ENCODE data around the gene SAMD4A. TPM values are rescaled to one million over a fixed set of nuclear protein-coding genes. Genes with fewer than 3 reads are reported as not detected.

Gene SAMD4A
- total RNA-seq, 4 donors from 2014 or later: 15.3 to 40.2 (median 22.3) TPM

GRCh38 chr14:54727929-54728328 is 161.0 kb downstream of the SAMD4A start:
- WGBS, 2 donors (ENCODE audit: low coverage in 1 of 2): 46 to 90% methylated on average over 5 to 7 of the region's 7 CpGs
- no peaks in the 10 kb centered on the region for H3K9me3 ChIP-seq
- in situ Hi-C loops (cut with MboI; ENCODE audit: low pct_ligation_motif_present in 1 of 4, low pct_unique_long_range_greater_than_20kb in 1 of 4, low sequenced_read_pairs in 3 of 4): no loop called here
- DNase-seq: no peak
- H3K4me1 ChIP-seq: peaks cover 0 to 17% (median 6%) of the 10 kb centered on the region in 4 donors
- no peak overlapping the region for H3K4me3 ChIP-seq
- peak; percentile 63 for TF ChIP-seq EP300 (IDR thresholded peaks at IDR 0.05; ENCODE audit: low read depth)
- no peak for TF ChIP-seq POLR2A (IDR thresholded peaks at IDR 0.05)
- no peak for TF ChIP-seq CTCF (IDR thresholded peaks at IDR 0.05)
- peak; percentile 41 to 59 (median 59) for TF ChIP-seq POLR2AphosphoS5 (IDR thresholded peaks at IDR 0.05)
- H3K27me3 ChIP-seq: no peaks in the 10 kb centered on the region
- peak overlapping the region; percentile 0 to 74 (median 48) for H3K27ac ChIP-seq
- no peaks in the 10 kb centered on the region for H3K36me3 ChIP-seq
- intact Hi-C loops (cut with DNase I; ENCODE audit: low total_unique reads): loop anchor here (5.0 kb wide), 1 partner anchor 44 kb away; no protein-coding TSS in a partner anchor

GRCh38 chr14:54728700-54729527 is 162.0 kb downstream of the SAMD4A start:
- TF ChIP-seq POLR2AphosphoS5 (IDR thresholded peaks at IDR 0.05): no peak
- no peak for TF ChIP-seq CTCF (IDR thresholded peaks at IDR 0.05)
- TF ChIP-seq POLR2A (IDR thresholded peaks at IDR 0.05): no peak
- TF ChIP-seq EP300 (IDR thresholded peaks at IDR 0.05; ENCODE audit: low read depth): no peak
- 90 to 94% methylated on average over 8 to 9 of the region's 9 CpGs for WGBS, 2 donors (ENCODE audit: low coverage in 1 of 2)
- no peak for DNase-seq
- peak overlapping the region; percentile 1 to 74 (median 64) for H3K27ac ChIP-seq
- peaks cover 0 to 17% (median 6%) of the 10 kb centered on the region in 4 donors for H3K4me1 ChIP-seq
- no peaks in the 10 kb centered on the region for H3K9me3 ChIP-seq
- H3K4me3 ChIP-seq: no peak overlapping the region
- H3K27me3 ChIP-seq: no peaks in the 10 kb centered on the region
- intact Hi-C loops (cut with DNase I; ENCODE audit: low total_unique reads): loop anchor here (5.0 kb wide), 1 partner anchor 43 kb away; no protein-coding TSS in a partner anchor
- H3K36me3 ChIP-seq: no peaks in the 10 kb centered on the region
- in situ Hi-C loops (cut with MboI; ENCODE audit: low pct_ligation_motif_present in 1 of 4, low pct_unique_long_range_greater_than_20kb in 1 of 4, low sequenced_read_pairs in 3 of 4): no loop called here

GRCh38 chr14:54730156-54730961 is 163.4 kb downstream of the SAMD4A start:
- 24 to 67% methylated on average over 3 to 6 of the region's 6 CpGs for WGBS, 2 donors (ENCODE audit: low coverage in 1 of 2)
- no peaks in the 10 kb centered on the region for H3K27me3 ChIP-seq
- in situ Hi-C loops (cut with MboI; ENCODE audit: low pct_ligation_motif_present in 1 of 4, low pct_unique_long_range_greater_than_20kb in 1 of 4, low sequenced_read_pairs in 3 of 4) (no loop called here), intact Hi-C loops (cut with DNase I; ENCODE audit: low total_unique reads) (no loop called here)
- no peaks in the 10 kb centered on the region for H3K9me3 ChIP-seq
- peak; percentile 16 for DNase-seq
- peak overlapping the region; percentile 25 to 74 (median 64) for H3K27ac ChIP-seq
- no peaks in the 10 kb centered on the region for H3K36me3 ChIP-seq
- H3K4me3 ChIP-seq: no peak overlapping the region
- TF ChIP-seq EP300 (IDR thresholded peaks at IDR 0.05; ENCODE audit: low read depth): no peak
- TF ChIP-seq POLR2AphosphoS5 (IDR thresholded peaks at IDR 0.05): no peak
- no peak for TF ChIP-seq POLR2A (IDR thresholded peaks at IDR 0.05)
- TF ChIP-seq CTCF (IDR thresholded peaks at IDR 0.05): no peak
- H3K4me1 ChIP-seq: peaks cover 0 to 17% (median 6%) of the 10 kb centered on the region in 4 donors

- no peak for DNase-seq
- 73 to 82% methylated on average over 4 to 6 of the region's 6 CpGs for WGBS, 2 donors (ENCODE audit: low coverage in 1 of 2)
- Histone ChIP-seq H3K4me1 (peaks cover 0 to 12% (median 3%) of the 10 kb centered on the region in 4 donors), H3K36me3 (no peaks in the 10 kb centered on the region), H3K27ac (peak overlapping the region in 1 of 4 donors; percentile 4), H3K4me3 (no peak overlapping the region), H3K27me3 (no peaks in the 10 kb centered on the region), H3K9me3 (no peaks in the 10 kb centered on the region)
- intact Hi-C loops (cut with DNase I; ENCODE audit: low total_unique reads) (no loop called here), in situ Hi-C loops (cut with MboI; ENCODE audit: low pct_ligation_motif_present in 1 of 4, low pct_unique_long_range_greater_than_20kb in 1 of 4, low sequenced_read_pairs in 3 of 4) (no loop called here)
- TF ChIP-seq POLR2A (IDR thresholded peaks at IDR 0.05) (no peak), CTCF (IDR thresholded peaks at IDR 0.05) (no peak), EP300 (IDR thresholded peaks at IDR 0.05; ENCODE audit: low read depth) (no peak), POLR2AphosphoS5 (IDR thresholded peaks at IDR 0.05) (no peak)
These were observed 168.0 kb downstream of the SAMD4A start for GRCh38 chr14:54734966-54735365.

Measured in transverse colon (tissue), 4 donors.